Right lobe of liver (tissue), 6 donors: ENCODE data around the gene PHLDB3. TPM values are rescaled to one million over a fixed set of nuclear protein-coding genes. Genes with fewer than 3 reads are reported as not detected.

ENCODE experiments used
- ATAC-seq, 4 donors: fragments of 200-7000 bp; cut with Tn5 transposase; one replicate each; pipeline ENCODE4 v1.9.1; 2020; ENCODE audit warnings: mild to moderate bottlenecking in 4 of 4, moderate library complexity in 4 of 4
- DNase-seq, 3 donors: peaks; one replicate each; pipeline ENCODE4 v3.0.0-alpha.2; 2020
- H3K27ac ChIP-seq, 3 donors: fragments of 200-600 bp; one replicate each; pipeline ENCODE4 v1.8.0; 2022
- H3K27me3 ChIP-seq, 2 donors: fragments of 200-600 bp; one replicate each; pipeline ENCODE4 v1.8.0; 2022
- H3K36me3 ChIP-seq, 4 donors: fragments of 200-600 bp; sonication (generic) in 1 of 4; one replicate each; pipeline versions ENCODE4 v1.5.1 to v1.8.0; 2017 to 2022; ENCODE audit warnings: control low read depth in 1 of 4
- H3K4me1 ChIP-seq, 4 donors: fragments of 200-600 bp; sonication (generic) in 1 of 4; one replicate each; pipeline versions ENCODE4 v1.5.1 to v1.8.0; 2017 to 2022; ENCODE audit warnings: control low read depth in 1 of 4
- H3K4me3 ChIP-seq, 3 donors: fragments of 200-600 bp; one replicate each; pipeline ENCODE4 v1.8.0; 2022
- H3K9me3 ChIP-seq, 4 donors: fragments of 200-600 bp; sonication (generic) in 1 of 4; one replicate each; pipeline versions ENCODE4 v1.5.1 to v1.8.0; 2017 to 2022; ENCODE audit warnings: control low read depth in 1 of 4
- POLR2A ChIP-seq: fragments of 450-650 bp; IDR thresholded peaks from one replicate; pipeline ENCODE4 v1.6.1; 2017; ENCODE audit warnings: antibody characterized with exemption, mild to moderate bottlenecking
- WGBS: methylation state at CpG from one replicate; pipeline ENCODE4 v1.1.6; 2018; ENCODE audit warnings: low coverage, low lambda C conversion rate; ENCODE audit not compliant: insufficient coverage; ENCODE audit errors: missing lambda C conversion rate; 5-methylcytosine and 5-hydroxymethylcytosine counted together
- intact Hi-C, 2 donors: fragments of 100-400 bp; cut with DNase I; formaldehyde crosslinking; loops; one replicate each; pipeline versions ENCODE4 v1.11.2 to v1.14.1; 2022
- total RNA-seq, 6 experiments: library from RNA; depleted of rRNA in 2 of 6; stranded (reverse); fragments of >200 nt in 2 of 6; fragmentation: NEBNext Ultra II Directional in 3 of 6; extraction: Animal tissue kit (Norgen Biotek cat#: 25700) in 3 of 6; gene quantifications; one replicate each; pipeline versions ENCODE4 v1.1.0 to v1.2.4, GENCODE V29; 2016 to 2023
- TF ChIP-seq, protein P1 (sequence below), 4 donors: fragments of 200-600 bp in 3 of 4; fragments of 450-650 bp in 1 of 4; IDR thresholded peaks; one replicate each; pipeline versions ENCODE4 v1.5.1 to v1.8.0; 2016 to 2022; ENCODE audit warnings: antibody characterized with exemption in 4 of 4, mild to moderate bottlenecking in 2 of 4
- donor health status: DM: no; HTN: yes; CAD: no.
- donor health status: DM: no; HTN: no; CAD: no.
- donor health status: DM: no; HTN: no; CAD: no.
- donor health status: DM: no; HTN: yes; CAD: no.
- donor health status: DM: no; HTN: yes; CAD: no.

PHLDB3 gene
- total RNA-seq, 6 experiments from 2014 or later: 9.6 to 15.0 (median 11.1) TPM

DNA sequence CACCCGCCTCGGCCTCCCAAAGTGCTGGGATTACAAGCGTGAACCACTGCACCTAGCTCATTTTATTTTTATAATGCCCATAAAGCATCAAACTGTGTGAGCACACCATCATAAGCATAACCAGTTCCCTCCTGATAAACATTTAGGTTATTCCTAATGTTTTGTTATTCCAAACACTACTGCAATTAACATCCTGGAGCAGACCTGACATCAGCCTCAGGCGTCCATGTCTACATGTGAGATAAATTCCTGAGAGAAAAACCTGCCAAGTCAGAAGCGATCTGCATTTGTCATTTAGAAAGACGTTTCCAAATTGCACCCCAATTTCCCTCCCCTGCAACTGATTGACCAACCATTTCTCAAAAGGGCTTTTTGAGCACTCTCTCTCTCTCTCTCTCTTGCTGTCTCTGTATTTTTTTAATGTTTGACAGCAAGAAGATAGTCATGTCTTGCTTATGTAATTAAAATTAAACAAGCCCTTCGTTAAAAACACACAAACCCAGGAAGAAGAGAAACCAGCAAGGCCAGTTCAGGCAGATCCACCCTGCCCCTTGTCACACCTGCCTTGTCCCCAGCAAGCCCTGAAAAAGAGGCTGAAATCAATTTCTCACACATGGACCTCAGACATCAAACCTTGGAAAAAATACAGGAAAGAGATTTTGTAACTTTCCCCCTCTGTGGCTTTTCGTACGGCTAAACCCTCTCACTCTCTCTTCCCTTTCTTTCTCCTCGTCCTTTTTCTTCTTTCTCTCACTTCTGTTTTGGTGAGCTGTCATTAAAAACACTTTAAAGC, 49.0 kb downstream of the PHLDB3 start:
- Histone ChIP-seq H3K27me3 (no peaks in the 10 kb centered on the region), H3K9me3 (no peaks in the 10 kb centered on the region), H3K4me1 (peaks cover 0 to 7% (median 4%) of the 10 kb centered on the region in 4 donors), H3K4me3 (no peak overlapping the region), H3K36me3 (no peaks in the 10 kb centered on the region), H3K27ac (no peak overlapping the region)
- DNase-seq: no peak
- peak; percentile 48 to 53 (median 51) for ATAC-seq
- TF ChIP-seq, protein P1, sequence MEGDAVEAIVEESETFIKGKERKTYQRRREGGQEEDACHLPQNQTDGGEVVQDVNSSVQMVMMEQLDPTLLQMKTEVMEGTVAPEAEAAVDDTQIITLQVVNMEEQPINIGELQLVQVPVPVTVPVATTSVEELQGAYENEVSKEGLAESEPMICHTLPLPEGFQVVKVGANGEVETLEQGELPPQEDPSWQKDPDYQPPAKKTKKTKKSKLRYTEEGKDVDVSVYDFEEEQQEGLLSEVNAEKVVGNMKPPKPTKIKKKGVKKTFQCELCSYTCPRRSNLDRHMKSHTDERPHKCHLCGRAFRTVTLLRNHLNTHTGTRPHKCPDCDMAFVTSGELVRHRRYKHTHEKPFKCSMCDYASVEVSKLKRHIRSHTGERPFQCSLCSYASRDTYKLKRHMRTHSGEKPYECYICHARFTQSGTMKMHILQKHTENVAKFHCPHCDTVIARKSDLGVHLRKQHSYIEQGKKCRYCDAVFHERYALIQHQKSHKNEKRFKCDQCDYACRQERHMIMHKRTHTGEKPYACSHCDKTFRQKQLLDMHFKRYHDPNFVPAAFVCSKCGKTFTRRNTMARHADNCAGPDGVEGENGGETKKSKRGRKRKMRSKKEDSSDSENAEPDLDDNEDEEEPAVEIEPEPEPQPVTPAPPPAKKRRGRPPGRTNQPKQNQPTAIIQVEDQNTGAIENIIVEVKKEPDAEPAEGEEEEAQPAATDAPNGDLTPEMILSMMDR (IDR thresholded peaks at IDR 0.05): no peak
- TF ChIP-seq POLR2A: no peak
- WGBS: 36% methylated on average over 10 of the region's 10 CpGs
- intact Hi-C loops: no loop called here

- no peak overlapping the region for H3K27ac ChIP-seq
- no peak for ATAC-seq
- no CpG with 5 or more reads among the region's 2 CpGs for WGBS
- TF ChIP-seq, protein P1 (IDR thresholded peaks at IDR 0.05): no peak
- TF ChIP-seq POLR2A: no peak
- intact Hi-C loops: loop anchor here in 1 of 2 donors (5.0 kb wide), 1 partner anchor 68 kb away; no protein-coding TSS in a partner anchor
- no peaks in the 10 kb centered on the region for H3K36me3 ChIP-seq
- no peaks in the 10 kb centered on the region for H3K27me3 ChIP-seq
- no peak overlapping the region for H3K4me3 ChIP-seq
- no peaks in the 10 kb centered on the region for H3K9me3 ChIP-seq
- peaks cover 0 to 7% (median 4%) of the 10 kb centered on the region in 4 donors for H3K4me1 ChIP-seq
- no peak for DNase-seq
Measured at GRCh38 chr19:43454031-43454430, 50.5 kb downstream of the PHLDB3 start.

DNA sequence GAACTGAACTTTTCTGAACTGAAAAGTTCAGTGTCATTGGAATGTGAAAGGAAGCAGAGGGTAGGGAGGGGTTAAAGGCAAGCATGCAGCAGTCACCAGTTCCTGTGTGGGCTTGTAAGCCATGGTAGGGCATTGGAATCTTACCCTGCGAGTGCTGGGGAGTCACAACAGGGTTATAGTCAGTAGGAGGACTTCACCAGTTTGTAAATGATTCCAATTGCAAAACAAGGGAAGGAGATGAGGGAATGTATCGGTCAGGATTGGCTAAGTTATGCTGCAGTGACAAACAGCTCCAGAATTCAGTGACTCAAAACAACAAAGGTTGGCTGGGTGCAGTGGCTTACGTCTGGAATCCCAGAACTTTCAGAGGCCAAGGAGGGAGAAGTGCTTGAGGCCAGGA, 52.0 kb downstream of the PHLDB3 start:
- Histone ChIP-seq H3K27ac (no peak overlapping the region), H3K4me3 (no peak overlapping the region), H3K4me1 (peaks cover 0 to 7% (median 4%) of the 10 kb centered on the region in 4 donors), H3K9me3 (no peaks in the 10 kb centered on the region), H3K36me3 (no peaks in the 10 kb centered on the region), H3K27me3 (no peaks in the 10 kb centered on the region)
- ATAC-seq (no peak), DNase-seq (no peak)
- TF ChIP-seq, protein P1 (IDR thresholded peaks at IDR 0.05): no peak
- no peak for TF ChIP-seq POLR2A
- intact Hi-C loops: loop anchor here in 1 of 2 donors (5.0 kb wide), 1 partner anchor 70 kb away; no protein-coding TSS in a partner anchor
- 68% methylated on average over 3 of the region's 3 CpGs for WGBS

DNA sequence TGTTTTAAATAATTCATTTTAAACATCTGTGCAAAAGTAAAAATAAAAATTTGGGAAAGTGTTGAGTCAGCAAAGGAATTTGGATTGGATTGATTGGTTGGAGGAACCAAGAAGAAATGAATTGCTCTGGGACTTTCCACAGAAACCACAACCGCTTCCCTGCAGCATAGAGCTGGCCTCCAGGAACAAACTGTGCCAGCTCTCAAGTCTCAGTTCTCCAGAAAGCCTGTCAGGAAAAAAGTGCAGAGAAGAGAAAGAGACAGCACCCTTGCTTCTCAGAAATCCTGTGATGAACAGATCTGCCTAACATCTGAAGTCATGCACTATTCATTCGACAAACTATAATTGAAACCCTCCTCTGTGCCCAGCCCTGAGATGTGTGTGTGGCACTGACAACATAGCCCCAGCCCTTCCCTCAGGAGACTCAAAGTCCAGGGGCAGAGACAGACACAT, 54.0 kb downstream of the PHLDB3 start:
- H3K27me3 ChIP-seq: no peaks in the 10 kb centered on the region
- TF ChIP-seq POLR2A: no peak
- TF ChIP-seq, protein P1 (IDR thresholded peaks at IDR 0.05): no peak
- peaks cover 0 to 4% (median 2%) of the 10 kb centered on the region in 4 donors for H3K4me1 ChIP-seq
- intact Hi-C loops: loop anchor here in 1 of 2 donors (5.0 kb wide), 1 partner anchor 72 kb away; no protein-coding TSS in a partner anchor
- WGBS: 39% methylated on average over 2 of the region's 2 CpGs
- DNase-seq: no peak
- no peaks in the 10 kb centered on the region for H3K9me3 ChIP-seq
- no peak overlapping the region for H3K27ac ChIP-seq
- H3K36me3 ChIP-seq: no peaks in the 10 kb centered on the region
- no peak overlapping the region for H3K4me3 ChIP-seq
- no peak for ATAC-seq
